HepG2 (cell line): ENCODE data around the gene AARS2. TPM values are rescaled to one million over a fixed set of nuclear protein-coding genes. Genes with fewer than 3 reads are reported as not detected.
A peak's percentile ranks its signal among the peaks of the same experiment; 100 is the strongest.

Experiments
- ATAC-seq: fragments of 200-7000 bp; cut with Tn5 transposase; 3 replicates; pipeline ENCODE4 v1.9.1; 2020; ENCODE audit warnings: mild to moderate bottlenecking, moderate library complexity
- BruUV-seq: library from RNA; stranded (reverse); fragments of 400-500 nt; replicated peaks from 2 replicates; lab custom pipeline; 2021; lab: Mats Ljungman, UMichigan
- CTCF ChIA-PET: fragments of 300-600 bp; formaldehyde crosslinking; extraction: SDS; loops from one replicate; lab custom pipeline; 2021; ENCODE audit warnings: low total read pairs, inconsistent platforms, low intra/inter-chr PET ratio; lab: Yijun Ruan, JAX
- POLR2A ChIA-PET: fragments of 350-600 bp; sonication (Branson Sonifier 250); formaldehyde crosslinking; loops from one replicate; lab custom pipeline; 2020; ENCODE audit warnings: antibody characterized with exemption, inconsistent platforms; lab: Yijun Ruan, JAX
- DNase-seq: peaks from one replicate; pipeline ENCODE4 v3.0.0-alpha.2; 2015; ENCODE audit warnings: low spot score
- FAIRE-seq: peaks from 3 replicates; lab custom pipeline; 2011; peaks lifted over from hg19 to GRCh38; lab: Jason Lieb, UNC
- H2AFZ ChIP-seq: one replicate; pipeline ENCODE4 v1.6.1; 2011; ENCODE audit warnings: low read length, inconsistent platforms
- H3K27ac ChIP-seq: fragments of 300-600 bp; 3 replicates; pipeline ENCODE4 v1.8.0; 2011; ENCODE audit warnings: mixed run types, mild to moderate bottlenecking, mixed read lengths, low read length, inconsistent platforms; ENCODE audit not compliant: insufficient read depth; ENCODE audit errors: extremely low read length
- H3K27me3 ChIP-seq, 2 experiments: fragments of 200-600 bp in 1 of 2; 2 replicates in 1 of 2; 3 replicates in 1 of 2; pipeline versions ENCODE4 v1.6.0 to v1.8.0; 2011; ENCODE audit warnings: low read length in 2 of 2, mild to moderate bottlenecking in 2 of 2, moderate library complexity in 2 of 2, inconsistent platforms in 1 of 2; ENCODE audit not compliant: insufficient read depth in 2 of 2, control insufficient read depth in 1 of 2
- H3K36me3 ChIP-seq, 2 experiments: fragments of 200-600 bp in 1 of 2; replicated peaks in 1 of 2; 2 replicates in 1 of 2; 3 replicates in 1 of 2; pipeline versions ENCODE4 v1.5.1 to v1.8.0; 2011; ENCODE audit warnings: low read length in 2 of 2, inconsistent platforms in 1 of 2; ENCODE audit not compliant: insufficient read depth in 2 of 2, control insufficient read depth in 1 of 2
- H3K4me1 ChIP-seq: 2 replicates; pipeline ENCODE4 v1.5.1; 2012; ENCODE audit warnings: low read length, inconsistent platforms; ENCODE audit not compliant: insufficient read depth
- H3K4me2 ChIP-seq: 2 replicates; pipeline ENCODE4 v1.6.0; 2011; ENCODE audit warnings: low read depth, low read length, inconsistent platforms
- H3K4me3 ChIP-seq, 3 experiments: fragments of 200-600 bp in 1 of 3; sonication (generic), shearing (Covaris generic) in 1 of 3; replicated peaks in 1 of 3; 2 replicates each; pipeline ENCODE4 v1.5.1; 2011 to 2016; ENCODE audit warnings: low read length in 3 of 3, inconsistent platforms in 2 of 3, low read depth in 2 of 3, mild to moderate bottlenecking in 2 of 3, control low read depth in 1 of 3, mixed read lengths in 1 of 3; ENCODE audit not compliant: insufficient read depth in 1 of 3
- H3K79me2 ChIP-seq: one replicate; pipeline ENCODE4 v1.6.1; 2011; ENCODE audit warnings: low read length, inconsistent platforms; ENCODE audit not compliant: insufficient read depth
- H3K9ac ChIP-seq: 2 replicates; pipeline ENCODE4 v1.6.0; 2011; ENCODE audit warnings: mild to moderate bottlenecking, low read depth, low read length, inconsistent platforms; ENCODE audit not compliant: insufficient read depth
- H3K9me3 ChIP-seq: 2 replicates; pipeline ENCODE4 v1.5.1; 2012; ENCODE audit warnings: mild to moderate bottlenecking, low read length
- H4K20me1 ChIP-seq: 2 replicates; pipeline ENCODE4 v1.6.0; 2011; ENCODE audit warnings: inconsistent platforms, mild to moderate bottlenecking, low read length, moderate library complexity; ENCODE audit not compliant: insufficient read depth
- GATAD1 ChIP-seq: IDR thresholded peaks from 2 replicates; pipeline ENCODE4 v1.6.1; 2016; ENCODE audit warnings: missing genetic modification reagents, missing compliant biosample characterization
- MYNN ChIP-seq: sonication (generic); formaldehyde crosslinking; IDR thresholded peaks from 2 replicates; pipeline ENCODE4 v1.4.0; 2020; ENCODE audit warnings: mild to moderate bottlenecking, low read depth, missing genetic modification reagents
- PPARG ChIP-seq: conservative IDR thresholded peaks from 2 replicates; pipeline ENCODE4 v1.6.1; 2016; ENCODE audit warnings: missing biosample characterization, missing genetic modification reagents
- TBX3 ChIP-seq: fragments of 450-650 bp; IDR thresholded peaks from 2 replicates; pipeline ENCODE4 v1.6.1; 2017; ENCODE audit warnings: antibody characterized with exemption, mild to moderate bottlenecking, inconsistent platforms, borderline replicate concordance
- TRAFD1 ChIP-seq: sonication (generic); formaldehyde crosslinking; IDR thresholded peaks from 2 replicates; pipeline ENCODE4 v1.5.1; 2020; ENCODE audit warnings: missing genetic modification reagents, mild to moderate bottlenecking, borderline replicate concordance
- ZMAT3 ChIP-seq: sonication (generic); formaldehyde crosslinking; conservative IDR thresholded peaks from 2 replicates; pipeline ENCODE4 v1.7.0; 2021; ENCODE audit warnings: missing genetic modification reagents
- ZNF24 ChIP-seq: fragments of 450-650 bp; IDR thresholded peaks from 2 replicates; pipeline ENCODE4 v1.6.1; 2017; ENCODE audit warnings: antibody characterized with exemption, mild to moderate bottlenecking
- ZNF704 ChIP-seq: sonication (generic); formaldehyde crosslinking; IDR thresholded peaks from 2 replicates; pipeline ENCODE4 v1.8.1; 2023; ENCODE audit warnings: mild to moderate bottlenecking, inconsistent platforms, moderate library complexity, missing genetic modification reagents, borderline replicate concordance
- ZNF83 ChIP-seq: sonication (generic); formaldehyde crosslinking; IDR thresholded peaks from 2 replicates; pipeline ENCODE4 v1.4.0; 2020; ENCODE audit warnings: missing genetic modification reagents, mild to moderate bottlenecking, borderline replicate concordance
- WGBS: methylation state at CpG from one replicate; pipeline ENCODE4 v1.1.6; 2017; ENCODE audit warnings: low lambda C conversion rate; 5-methylcytosine and 5-hydroxymethylcytosine counted together
- in situ Hi-C: cut with HindIII; loops from 2 replicates; pipeline ENCODE4 v1.10.0; 2017; ENCODE audit warnings: low pct_unique_long_range_greater_than_20kb; ENCODE audit not compliant: extremely low pct_ligation_motif_present
- intact Hi-C: fragments of 100-400 bp; cut with micrococcal nuclease; formaldehyde crosslinking; loops from one replicate; pipeline ENCODE4 v1.10.0; 2022; ENCODE audit not compliant: unreplicated experiment
- polyA plus RNA-seq, 8 experiments: library from polyadenylated mRNA; depleted of rRNA in 3 of 8; stranded (reverse) in 7 of 8; unstranded in 1 of 8; fragments of >200 nt; fragmentation: Illumina TruSeq in 4 of 8; extraction: Trizol in 4 of 8; gene quantifications; 2 replicates each; pipeline versions ENCODE4 v1.2.1 to v1.2.3, GENCODE V29; 2011 to 2016; ENCODE audit warnings: low read depth in 4 of 8, missing spikeins in 1 of 8, mixed read lengths in 1 of 8; ENCODE audit not compliant: insufficient read depth in 1 of 8
- total RNA-seq, 5 experiments: library from RNA; depleted of rRNA; stranded (reverse); fragments of >200 nt; fragmentation: Illumina TruSeq; extraction: Trizol; gene quantifications; 2 replicates each; pipeline ENCODE4 v1.2.3, GENCODE V29; 2016; ENCODE audit warnings: low read depth in 1 of 5
- TF ChIP-seq, protein P1 (sequence below): sonication (generic); formaldehyde crosslinking; conservative IDR thresholded peaks from 2 replicates; pipeline ENCODE4 v1.4.0; 2020; ENCODE audit warnings: missing genetic modification reagents
- TF ChIP-seq, protein P2 (sequence below), 2 experiments: fragments of 450-650 bp in 1 of 2; sonication (generic) in 1 of 2; formaldehyde crosslinking in 1 of 2; IDR thresholded peaks; 2 replicates each; pipeline versions ENCODE4 v1.6.1 to v1.8.0; 2016 to 2022; ENCODE audit warnings: antibody characterized with exemption in 1 of 2, mild to moderate bottlenecking in 1 of 2, missing genetic modification reagents in 1 of 2

AARS2 gene
- total and polyA plus RNA-seq, 2 of the 13 experiments (the other 11 are each of a cell fraction or from before 2014, with no cell fraction given): 7.5 to 24.1 TPM

- Histone ChIP-seq H4K20me1 (no peaks in the 10 kb centered on the region), H3K4me2 (no peak overlapping the region), H3K79me2 (no peaks in the 10 kb centered on the region), H3K36me3 (no peaks in the 10 kb centered on the region), H3K4me3 (no peak overlapping the region), H3K4me1 (peaks cover 11% of the 10 kb centered on the region), H3K27ac (no peak overlapping the region), H3K27me3 (peaks cover 0 to 3% of the 10 kb centered on the region in 2 experiments; a peak in 1 of 5 replicates), H2AFZ (no peak overlapping the region), H3K9me3 (no peaks in the 10 kb centered on the region), H3K9ac (no peak overlapping the region)
- FAIRE-seq (peak; percentile 55), ATAC-seq (no peak), DNase-seq (no peak)
- WGBS: 1% methylated on average over 2 of the region's 2 CpGs
- POLR2A ChIA-PET: no interaction called here
- CTCF ChIA-PET: no interaction called here
- in situ Hi-C loops (no loop called here), intact Hi-C loops (no loop called here)
- BruUV-seq: no TSS peak
- TF ChIP-seq, protein P1, sequence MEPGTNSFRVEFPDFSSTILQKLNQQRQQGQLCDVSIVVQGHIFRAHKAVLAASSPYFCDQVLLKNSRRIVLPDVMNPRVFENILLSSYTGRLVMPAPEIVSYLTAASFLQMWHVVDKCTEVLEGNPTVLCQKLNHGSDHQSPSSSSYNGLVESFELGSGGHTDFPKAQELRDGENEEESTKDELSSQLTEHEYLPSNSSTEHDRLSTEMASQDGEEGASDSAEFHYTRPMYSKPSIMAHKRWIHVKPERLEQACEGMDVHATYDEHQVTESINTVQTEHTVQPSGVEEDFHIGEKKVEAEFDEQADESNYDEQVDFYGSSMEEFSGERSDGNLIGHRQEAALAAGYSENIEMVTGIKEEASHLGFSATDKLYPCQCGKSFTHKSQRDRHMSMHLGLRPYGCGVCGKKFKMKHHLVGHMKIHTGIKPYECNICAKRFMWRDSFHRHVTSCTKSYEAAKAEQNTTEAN (CRISPR knock-in tag): no peak
- TF ChIP-seq ZNF704 (CRISPR knock-in tag): no peak
- TF ChIP-seq ZMAT3: no peak
- no peak for TF ChIP-seq ZNF83 (CRISPR knock-in tag)
- no peak for TF ChIP-seq TBX3
- no peak for TF ChIP-seq ZNF24
- no peak for TF ChIP-seq GATAD1 (CRISPR knock-in tag)
- TF ChIP-seq PPARG (CRISPR knock-in tag): no peak
- no peak for TF ChIP-seq TRAFD1
- no peak for TF ChIP-seq MYNN (CRISPR knock-in tag)
- TF ChIP-seq, protein P2, sequence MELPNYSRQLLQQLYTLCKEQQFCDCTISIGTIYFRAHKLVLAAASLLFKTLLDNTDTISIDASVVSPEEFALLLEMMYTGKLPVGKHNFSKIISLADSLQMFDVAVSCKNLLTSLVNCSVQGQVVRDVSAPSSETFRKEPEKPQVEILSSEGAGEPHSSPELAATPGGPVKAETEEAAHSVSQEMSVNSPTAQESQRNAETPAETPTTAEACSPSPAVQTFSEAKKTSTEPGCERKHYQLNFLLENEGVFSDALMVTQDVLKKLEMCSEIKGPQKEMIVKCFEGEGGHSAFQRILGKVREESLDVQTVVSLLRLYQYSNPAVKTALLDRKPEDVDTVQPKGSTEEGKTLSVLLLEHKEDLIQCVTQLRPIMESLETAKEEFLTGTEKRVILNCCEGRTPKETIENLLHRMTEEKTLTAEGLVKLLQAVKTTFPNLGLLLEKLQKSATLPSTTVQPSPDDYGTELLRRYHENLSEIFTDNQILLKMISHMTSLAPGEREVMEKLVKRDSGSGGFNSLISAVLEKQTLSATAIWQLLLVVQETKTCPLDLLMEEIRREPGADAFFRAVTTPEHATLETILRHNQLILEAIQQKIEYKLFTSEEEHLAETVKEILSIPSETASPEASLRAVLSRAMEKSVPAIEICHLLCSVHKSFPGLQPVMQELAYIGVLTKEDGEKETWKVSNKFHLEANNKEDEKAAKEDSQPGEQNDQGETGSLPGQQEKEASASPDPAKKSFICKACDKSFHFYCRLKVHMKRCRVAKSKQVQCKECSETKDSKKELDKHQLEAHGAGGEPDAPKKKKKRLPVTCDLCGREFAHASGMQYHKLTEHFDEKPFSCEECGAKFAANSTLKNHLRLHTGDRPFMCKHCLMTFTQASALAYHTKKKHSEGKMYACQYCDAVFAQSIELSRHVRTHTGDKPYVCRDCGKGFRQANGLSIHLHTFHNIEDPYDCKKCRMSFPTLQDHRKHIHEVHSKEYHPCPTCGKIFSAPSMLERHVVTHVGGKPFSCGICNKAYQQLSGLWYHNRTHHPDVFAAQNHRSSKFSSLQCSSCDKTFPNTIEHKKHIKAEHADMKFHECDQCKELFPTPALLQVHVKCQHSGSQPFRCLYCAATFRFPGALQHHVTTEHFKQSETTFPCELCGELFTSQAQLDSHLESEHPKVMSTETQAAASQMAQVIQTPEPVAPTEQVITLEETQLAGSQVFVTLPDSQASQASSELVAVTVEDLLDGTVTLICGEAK (IDR thresholded peaks at IDR 0.05): no peak
- TF ChIP-seq, protein P2 (CRISPR knock-in tag; IDR thresholded peaks at IDR 0.05): no peak
Observed at GRCh38 chr6:44353336-44353735, 40.2 kb upstream of the AARS2 start.
